HL-60/S4 treated with retinoic acid at 250 ng/mL for 4 days and 3 days (cell line): Measurements from ENCODE around the gene ANKRD24.
"Not testable (repeated sequence)": the region's sequence is repeated elsewhere in the genome, so short reads cannot be mapped to it uniquely, and the experiment has no call there.

Experiments
- in situ Hi-C: fragments of 300-500 bp; cut with MboI; formaldehyde crosslinking; loops from 2 replicates; pipeline ENCODE4 v1.7.0; 2022; ENCODE audit warnings: low sequenced_read_pairs

The ANKRD24 gene

DNA sequence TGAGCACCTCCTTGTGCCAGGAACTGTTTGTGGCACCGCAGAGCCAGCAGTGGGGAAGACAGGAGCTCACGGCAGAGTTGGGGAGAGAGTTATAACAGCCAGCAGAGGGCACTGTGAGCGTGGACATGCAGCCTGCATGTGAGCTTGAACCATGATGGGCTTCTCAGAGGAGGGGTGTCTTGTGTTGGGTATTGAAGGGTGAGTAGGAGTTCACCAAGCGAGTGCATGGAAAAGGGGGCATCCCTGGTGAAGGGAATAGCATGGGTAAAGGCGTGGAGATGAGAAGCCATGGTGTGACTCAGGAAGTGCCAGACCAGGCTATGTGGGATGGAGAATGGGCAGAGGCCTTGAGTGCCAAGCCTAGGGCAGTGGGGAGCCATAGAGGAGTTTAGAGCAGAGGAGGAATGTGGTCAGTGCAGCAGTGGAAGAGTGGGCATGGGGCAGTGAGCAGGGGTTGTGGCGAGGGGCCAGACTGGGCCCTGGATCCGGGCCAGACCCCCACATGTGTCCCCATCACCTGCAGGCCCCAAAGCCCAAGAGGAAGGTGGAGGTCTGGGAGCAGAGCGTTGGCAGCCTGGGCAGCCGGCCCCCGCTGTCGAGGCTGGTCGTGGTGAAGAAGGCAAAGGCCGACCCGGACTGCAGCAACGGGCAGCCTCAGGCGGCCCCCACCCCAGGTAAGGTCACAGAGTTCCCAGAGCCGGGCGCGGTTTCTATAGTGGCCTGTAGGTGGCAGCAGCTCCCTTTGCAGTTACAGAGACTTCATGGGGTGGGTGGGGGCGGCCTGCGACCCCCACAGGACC, 84.8 kb downstream of the ANKRD24 start:
- in situ Hi-C loops, result no loop called here

GRCh38 chr19:4267901-4268815, 85.7 kb downstream of the ANKRD24 start:
- in situ Hi-C loops, result no loop called here

DNA sequence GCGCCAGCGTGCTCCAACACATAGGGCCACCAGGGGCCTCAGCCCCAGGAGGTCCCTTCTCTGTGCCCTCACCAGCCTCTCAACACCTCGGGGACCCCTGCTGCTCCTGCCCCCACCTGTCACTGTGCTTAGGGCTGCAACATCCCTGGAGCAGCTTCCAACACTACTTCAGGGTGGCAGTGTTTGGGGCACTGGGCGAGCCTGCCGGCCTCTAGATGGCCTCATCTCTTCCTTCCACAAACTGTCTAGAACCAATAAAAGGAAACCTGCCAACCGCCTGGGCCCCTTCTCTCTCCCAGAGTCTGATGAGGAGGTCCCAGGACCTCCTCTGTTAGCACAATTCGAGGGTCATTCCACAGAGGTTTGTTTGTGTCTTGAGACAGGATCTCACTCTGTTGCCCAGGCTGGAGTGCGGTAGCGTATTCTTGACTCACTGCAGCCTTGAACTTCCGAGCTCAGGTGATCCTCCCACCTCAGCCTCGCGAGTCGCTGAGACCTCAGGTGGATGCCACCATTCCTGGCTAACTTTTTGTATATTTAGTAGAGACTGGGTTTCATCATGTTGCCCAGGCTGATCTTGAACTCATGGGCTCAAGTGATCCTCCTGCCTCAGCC, 86.4 kb downstream of the ANKRD24 start:
- in situ Hi-C loops, result no loop called here

- in situ Hi-C loops, result no loop called here
Observed at GRCh38 chr19:4272894-4273293, 90.4 kb downstream of the ANKRD24 start.

DNA sequence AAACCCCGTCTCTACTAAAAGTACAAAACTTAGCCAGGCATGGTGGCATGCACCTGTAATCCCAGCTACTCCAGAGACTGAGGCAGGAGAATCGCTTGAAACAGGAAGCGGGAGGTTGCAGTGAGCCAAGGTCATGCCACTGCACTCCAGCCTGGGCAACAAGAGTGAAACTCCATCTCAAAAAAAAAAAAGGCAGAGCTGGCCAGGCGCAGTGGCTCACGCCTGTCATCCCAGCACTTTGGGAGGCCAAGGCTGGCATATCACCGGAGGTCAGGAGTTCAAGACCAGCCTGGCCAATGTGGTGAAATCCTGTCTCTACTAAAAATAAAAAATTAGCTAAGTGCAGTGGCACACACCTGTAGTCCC, 91.8 kb downstream of the ANKRD24 start:
- in situ Hi-C loops, result not testable (repeated sequence)
